Islet precursor cell (in vitro differentiated cells): Measurements from ENCODE around the gene VWC2.
"Not testable (repeated sequence)": the region's sequence is repeated elsewhere in the genome, so short reads cannot be mapped to it uniquely, and the experiment has no call there.

Experiments used
- DNase-seq: peaks from one replicate; pipeline ENCODE4 v3.0.0-alpha.2; 2018

The VWC2 gene

DNA sequence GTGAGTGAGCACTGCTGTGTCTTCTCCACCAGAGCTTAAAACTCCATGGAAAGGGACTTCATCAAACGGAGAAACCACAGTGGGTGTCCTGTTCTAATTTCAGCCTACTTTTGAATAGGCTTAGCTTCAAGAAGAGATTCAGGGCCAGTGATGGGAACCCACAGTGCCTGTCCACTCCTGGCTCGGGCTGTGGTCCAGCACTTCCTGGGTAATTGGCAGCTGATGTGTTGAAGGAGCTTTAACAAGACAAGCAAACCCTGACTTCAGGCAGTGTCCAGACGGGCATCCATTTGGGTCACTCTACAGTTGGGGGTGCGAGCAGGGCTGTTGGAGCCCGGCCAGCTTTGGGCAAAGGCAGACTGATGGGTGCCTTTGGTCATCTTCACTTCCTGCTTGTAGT lies 14.5 kb downstream of the VWC2 start:
- DNase-seq = no peak

GRCh38 chr7:49788455-49789059 lies 15.1 kb downstream of the VWC2 start:
- DNase-seq = no peak

GRCh38 chr7:49789736-49790135 lies 16.3 kb downstream of the VWC2 start:
- no peak for DNase-seq

- no peak for DNase-seq
These were observed 16.8 kb downstream of the VWC2 start for GRCh38 chr7:49790209-49790608.

GRCh38 chr7:49791088-49791741 lies 17.8 kb downstream of the VWC2 start:
- DNase-seq = peak; percentile 72

GRCh38 chr7:49797987-49798660 lies 24.7 kb downstream of the VWC2 start:
- no peak for DNase-seq

DNA sequence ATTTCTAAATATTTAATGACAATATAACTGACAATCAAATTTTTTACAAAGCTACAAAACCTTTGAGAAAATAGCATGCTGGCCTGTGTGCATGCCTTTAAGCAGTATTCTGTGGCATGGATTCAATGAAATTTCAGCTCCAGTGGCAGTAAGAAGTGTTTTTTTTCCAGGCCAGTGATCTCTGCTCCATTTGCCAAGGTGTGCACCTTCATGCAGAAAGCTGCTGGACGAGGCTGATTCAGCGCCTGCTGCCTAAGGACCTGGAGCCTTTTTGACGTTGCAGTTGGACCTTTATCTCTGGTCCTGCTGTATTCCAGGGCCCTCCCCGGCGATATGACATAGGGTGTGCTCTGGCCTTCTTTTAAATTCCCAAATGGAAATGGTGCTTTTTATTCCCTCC lies 26.6 kb downstream of the VWC2 start:
- DNase-seq = no peak

GRCh38 chr7:49802600-49802999 lies 29.2 kb downstream of the VWC2 start:
- no peak for DNase-seq

DNA sequence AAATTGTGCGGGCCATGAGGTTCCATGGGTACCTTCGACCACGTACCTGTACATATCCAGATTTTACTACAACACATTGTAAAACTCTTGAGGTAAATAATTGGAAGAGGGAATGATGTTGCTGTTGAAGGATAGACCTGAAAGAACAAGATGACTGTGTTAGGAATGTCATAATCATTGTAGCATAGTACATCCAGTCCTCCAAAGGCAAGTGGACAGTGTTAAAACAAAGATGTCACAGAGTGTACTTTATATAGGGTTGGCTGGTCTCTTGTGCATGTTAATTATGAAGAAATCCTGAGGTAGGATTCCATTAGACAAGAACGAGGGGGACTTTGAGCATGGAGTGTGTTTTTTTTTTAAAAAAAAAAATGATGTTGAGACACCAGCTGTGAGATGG lies 30.4 kb downstream of the VWC2 start:
- DNase-seq = no peak

DNA sequence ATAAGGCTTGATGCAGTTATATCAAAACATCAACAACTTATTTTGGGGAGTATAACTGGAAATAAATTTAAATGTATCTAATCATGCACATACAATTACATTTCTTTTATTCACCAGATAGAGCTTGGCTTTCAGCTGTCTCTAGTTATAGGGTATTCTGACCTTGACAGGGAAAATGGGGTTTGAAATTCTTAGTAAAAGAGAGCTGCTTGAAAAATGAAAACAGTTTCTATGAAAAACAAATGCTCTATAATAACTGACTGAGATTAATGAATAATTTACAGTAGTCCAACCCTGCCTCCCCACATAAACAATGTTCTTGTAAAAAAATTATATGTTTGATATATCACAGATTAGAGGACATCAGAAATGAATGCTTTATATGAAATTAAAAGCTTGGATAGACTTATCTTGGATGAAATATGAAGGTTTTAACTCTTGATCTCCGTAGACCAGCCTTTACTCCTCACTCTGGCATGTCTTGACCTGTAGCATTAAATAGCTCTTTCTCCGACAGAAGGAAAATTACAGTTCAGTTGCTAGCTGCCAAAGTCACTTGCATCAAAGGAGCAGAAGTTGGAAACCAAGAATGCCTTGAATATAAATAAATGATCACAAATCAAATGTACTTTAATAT lies 32.1 kb downstream of the VWC2 start:
- no peak for DNase-seq

DNA sequence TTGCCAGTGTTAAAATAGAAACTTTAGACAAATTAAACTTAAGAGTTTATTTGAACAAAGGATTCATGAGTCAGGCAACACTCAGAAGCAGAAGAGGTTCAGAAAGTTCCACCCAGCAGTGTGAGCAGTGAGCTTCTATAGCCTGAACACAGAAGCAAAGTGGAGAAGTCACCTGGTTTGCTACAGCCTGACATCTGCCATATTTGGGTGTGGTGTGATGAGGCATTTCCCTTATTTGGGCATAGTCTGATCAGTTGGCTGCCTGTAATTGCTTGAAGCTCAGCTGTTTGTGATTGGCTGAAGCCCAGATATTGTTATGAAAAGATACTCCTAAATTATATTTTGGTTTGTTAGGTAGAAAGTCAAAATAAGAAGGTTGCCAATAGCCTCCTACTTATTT lies 39.1 kb downstream of the VWC2 start:
- no peak for DNase-seq

DNA sequence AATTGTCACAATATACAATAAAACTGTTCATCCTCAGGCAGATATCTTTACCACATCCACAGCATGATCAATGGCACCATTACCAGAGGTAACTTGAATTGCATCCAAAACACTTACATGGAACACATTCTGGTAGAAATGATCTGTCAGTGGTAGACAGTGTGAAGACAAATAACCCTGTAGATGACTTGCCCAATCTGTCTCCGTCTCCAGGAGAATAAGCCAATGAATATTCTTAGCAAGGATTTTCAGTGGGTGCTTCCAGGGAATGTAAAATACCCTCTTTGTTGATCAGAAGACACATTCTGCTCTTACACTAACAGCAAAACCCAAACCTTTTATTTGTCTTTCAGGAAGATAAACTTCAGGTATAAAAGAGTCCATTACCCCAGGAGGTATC lies 43.8 kb downstream of the VWC2 start:
- no peak for DNase-seq

- no peak for DNase-seq
These were observed 47.7 kb downstream of the VWC2 start for GRCh38 chr7:49821181-49821580.

DNA sequence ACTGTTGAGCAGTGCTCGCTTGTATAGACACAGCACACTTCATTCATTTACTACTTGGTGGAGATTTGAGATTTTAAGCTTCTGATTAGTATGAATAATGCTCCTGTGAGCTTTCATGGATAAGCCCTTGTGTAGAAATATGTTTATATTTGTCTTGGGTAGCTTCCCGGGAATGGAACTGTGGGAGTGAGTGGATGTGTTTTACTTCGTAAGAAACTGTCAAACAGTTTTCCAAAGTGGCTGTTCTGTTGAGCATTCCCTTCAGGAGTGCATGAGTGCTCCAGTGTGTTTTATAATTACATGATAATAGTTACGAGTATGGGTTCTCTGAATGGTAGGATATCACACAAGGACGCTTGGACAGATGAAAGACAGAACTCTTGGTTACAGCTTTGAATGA lies 49.4 kb downstream of the VWC2 start:
- no peak for DNase-seq

GRCh38 chr7:49823566-49823965 lies 50.1 kb downstream of the VWC2 start:
- DNase-seq = no peak

DNA sequence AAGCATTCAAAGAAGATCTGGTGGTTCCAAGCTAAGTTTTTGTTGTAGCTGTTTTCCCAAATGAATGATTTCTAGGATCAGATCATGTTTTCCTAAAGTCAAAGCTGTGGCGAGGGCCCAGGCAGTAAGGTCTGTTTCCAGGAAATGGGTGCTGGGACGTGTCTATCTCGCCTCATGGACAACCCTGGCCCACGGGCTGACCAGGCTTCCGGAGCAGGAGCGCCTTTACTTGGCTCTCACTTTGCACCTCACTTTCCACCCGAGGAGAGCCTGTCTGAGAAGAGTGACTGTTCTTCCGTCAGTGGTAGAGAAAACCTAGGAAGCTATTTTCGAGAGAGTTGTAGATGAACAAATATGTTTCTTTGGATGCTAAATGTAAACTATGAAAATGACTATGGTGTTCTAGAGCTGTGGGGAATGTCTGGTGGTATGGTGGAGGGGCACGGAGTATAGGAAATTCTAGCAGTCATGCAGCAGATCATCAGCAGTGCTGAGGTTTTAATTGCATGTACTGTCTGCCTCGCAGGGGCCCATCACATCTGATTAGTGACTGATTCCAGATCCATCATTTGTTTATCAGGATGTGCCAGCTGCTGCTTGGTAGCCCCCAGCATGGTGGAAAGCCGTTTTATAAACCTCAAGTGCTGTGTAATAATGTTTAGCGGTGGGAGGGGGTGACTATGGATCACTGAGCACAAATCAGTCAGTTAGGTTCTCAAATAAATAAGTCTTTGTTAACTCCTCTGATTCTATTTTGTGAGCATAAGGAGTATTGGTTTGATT lies 66.6 kb downstream of the VWC2 start:
- DNase-seq = no peak

GRCh38 chr7:49840751-49841405 lies 67.4 kb downstream of the VWC2 start:
- DNase-seq = no peak

- no peak for DNase-seq
These were observed 72.2 kb downstream of the VWC2 start for GRCh38 chr7:49845626-49846025.

GRCh38 chr7:49848211-49848841 lies 74.9 kb downstream of the VWC2 start:
- DNase-seq = no peak

DNA sequence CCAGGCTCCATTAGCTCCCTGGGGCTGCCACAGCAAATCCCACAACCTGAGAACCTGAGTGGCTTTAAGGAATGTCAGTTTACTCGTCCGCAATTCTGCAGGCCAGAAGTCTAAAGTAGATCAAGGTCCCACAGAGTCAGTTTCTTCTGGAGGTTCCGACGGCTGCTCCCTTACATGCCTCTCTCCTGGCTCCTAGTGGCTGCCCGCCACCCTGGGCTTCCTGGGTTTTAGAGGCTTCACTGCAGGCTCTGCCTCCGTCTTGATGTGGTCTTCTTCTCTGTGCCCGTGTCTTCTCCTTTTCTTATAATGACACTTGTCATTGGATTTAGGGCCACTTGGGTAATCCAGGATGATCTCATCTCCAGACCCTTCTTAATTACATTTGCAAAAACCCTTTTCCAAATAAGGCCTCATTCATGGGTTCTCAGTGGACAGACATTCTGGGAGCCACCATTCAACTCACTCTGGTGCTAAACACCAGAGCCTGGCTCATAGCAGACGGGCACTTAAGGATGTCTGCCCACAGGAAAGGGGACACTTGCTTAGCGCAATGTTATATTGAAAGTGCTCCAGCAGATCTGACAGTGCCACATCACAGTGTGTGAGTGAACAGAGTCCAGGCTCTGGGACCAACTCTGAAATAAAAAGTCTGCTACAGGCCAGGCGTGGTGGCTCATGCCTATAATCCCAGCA lies 77.6 kb downstream of the VWC2 start:
- DNase-seq = no peak

DNA sequence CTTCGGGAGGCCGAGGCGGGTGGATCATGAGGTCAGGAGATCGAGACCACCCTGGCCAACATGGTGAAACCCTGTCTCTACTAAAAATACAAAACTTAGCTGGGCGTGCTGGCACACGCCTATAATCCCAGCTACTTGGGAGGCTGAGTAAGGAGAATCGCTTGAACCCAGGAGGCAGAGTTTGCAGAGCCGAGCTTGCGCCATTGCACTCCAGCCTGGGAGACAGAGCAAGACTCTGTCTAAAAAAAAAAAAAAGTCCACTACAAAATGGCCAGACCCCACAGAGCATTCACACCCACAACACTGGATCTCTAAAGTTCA lies 78.1 kb downstream of the VWC2 start:
- DNase-seq = not testable (repeated sequence)
